WI38 (cell line): ENCODE results near the gene CCDC175.

ENCODE experiments used
- H3K4me3 ChIP-seq: 2 replicates; pipeline ENCODE4 v1.5.1; 2011; ENCODE audit warnings: low read depth, mild to moderate bottlenecking, control low read depth, low read length
- CTCF ChIP-seq: IDR thresholded peaks from 2 replicates; pipeline ENCODE4 v1.5.1; 2012; ENCODE audit warnings: low read depth, mild to moderate bottlenecking, control low read depth, low read length

The CCDC175 gene

GRCh38 chr14:59570122-59570521 lies 6.5 kb downstream of the CCDC175 start:
- H3K4me3 ChIP-seq: no peak overlapping the region
- no peak for TF ChIP-seq CTCF

- no peak overlapping the region for H3K4me3 ChIP-seq
- no peak for TF ChIP-seq CTCF
These were observed 9.9 kb downstream of the CCDC175 start for GRCh38 chr14:59566725-59567124.

- H3K4me3 ChIP-seq: no peak overlapping the region
- no peak for TF ChIP-seq CTCF
These were observed 10.3 kb downstream of the CCDC175 start for GRCh38 chr14:59566296-59566695.

- H3K4me3 ChIP-seq: no peak overlapping the region
- no peak for TF ChIP-seq CTCF
These were observed 11.5 kb downstream of the CCDC175 start for GRCh38 chr14:59565087-59565486.

- H3K4me3 ChIP-seq: no peak overlapping the region
- TF ChIP-seq CTCF: no peak
These were observed 12.2 kb downstream of the CCDC175 start for GRCh38 chr14:59564366-59564765.

- no peak overlapping the region for H3K4me3 ChIP-seq
- TF ChIP-seq CTCF: no peak
These were observed 29.3 kb downstream of the CCDC175 start for GRCh38 chr14:59547310-59547709.

GRCh38 chr14:59543873-59544272 lies 32.7 kb downstream of the CCDC175 start:
- H3K4me3 ChIP-seq: no peak overlapping the region
- no peak for TF ChIP-seq CTCF
